KOPT-K1 (cell line): Measurements from ENCODE around the gene SLC25A21.

Experiments
- H3K27ac ChIP-seq: fragments of 200-600 bp; sonication (generic); 2 replicates; pipeline ENCODE4 v1.5.1; 2016; ENCODE audit warnings: antibody characterized with exemption, mild to moderate bottlenecking, low read depth, low read length; ENCODE audit not compliant: poor library complexity, severe bottlenecking
- H3K36me3 ChIP-seq: fragments of 200-600 bp; sonication (generic); 2 replicates; pipeline ENCODE4 v1.5.1; 2017; ENCODE audit warnings: antibody characterized with exemption, mild to moderate bottlenecking, low read length, moderate library complexity; ENCODE audit not compliant: insufficient read depth
- H3K9me3 ChIP-seq: fragments of 200-600 bp; sonication (generic); 2 replicates; pipeline ENCODE4 v1.5.1; 2017; ENCODE audit warnings: antibody characterized with exemption, low read length, mild to moderate bottlenecking; ENCODE audit not compliant: insufficient read depth, poor library complexity, severe bottlenecking

Gene SLC25A21

GRCh38 chr14:36843410-36843809 is 329.0 kb downstream of the SLC25A21 start:
- Histone ChIP-seq H3K36me3 (no peaks in the 10 kb centered on the region), H3K9me3 (no peaks in the 10 kb centered on the region), H3K27ac (no peak overlapping the region)

GRCh38 chr14:36835128-36835527 is 337.3 kb downstream of the SLC25A21 start:
- no peaks in the 10 kb centered on the region for H3K9me3 ChIP-seq
- no peak overlapping the region for H3K27ac ChIP-seq
- no peaks in the 10 kb centered on the region for H3K36me3 ChIP-seq

- Histone ChIP-seq H3K36me3 (no peaks in the 10 kb centered on the region), H3K27ac (no peak overlapping the region), H3K9me3 (no peaks in the 10 kb centered on the region)
Measured at GRCh38 chr14:36834293-36834692, 338.1 kb downstream of the SLC25A21 start.

GRCh38 chr14:36829547-36829946 is 342.9 kb downstream of the SLC25A21 start:
- H3K36me3 ChIP-seq, result no peaks in the 10 kb centered on the region
- H3K9me3 ChIP-seq, result no peaks in the 10 kb centered on the region
- H3K27ac ChIP-seq, result no peak overlapping the region

GRCh38 chr14:36827861-36828260 is 344.5 kb downstream of the SLC25A21 start:
- no peaks in the 10 kb centered on the region for H3K36me3 ChIP-seq
- no peaks in the 10 kb centered on the region for H3K9me3 ChIP-seq
- no peak overlapping the region for H3K27ac ChIP-seq

GRCh38 chr14:36826614-36827013 is 345.8 kb downstream of the SLC25A21 start:
- Histone ChIP-seq H3K36me3 (no peaks in the 10 kb centered on the region), H3K9me3 (no peaks in the 10 kb centered on the region)

GRCh38 chr14:36824854-36825253 is 347.6 kb downstream of the SLC25A21 start:
- no peaks in the 10 kb centered on the region for H3K36me3 ChIP-seq
- H3K9me3 ChIP-seq, result no peaks in the 10 kb centered on the region
- no peak overlapping the region for H3K27ac ChIP-seq

More at GRCh38 chr14:36826614-36827013, 345.8 kb downstream of the SLC25A21 start:
- H3K27ac ChIP-seq, result no peak overlapping the region

- no peaks in the 10 kb centered on the region for H3K36me3 ChIP-seq
- no peaks in the 10 kb centered on the region for H3K9me3 ChIP-seq
Measured at GRCh38 chr14:36823651-36824050, 348.8 kb downstream of the SLC25A21 start.

GRCh38 chr14:36822685-36823084 is 349.7 kb downstream of the SLC25A21 start:
- no peaks in the 10 kb centered on the region for H3K36me3 ChIP-seq
- no peaks in the 10 kb centered on the region for H3K9me3 ChIP-seq
- H3K27ac ChIP-seq, result no peak overlapping the region

More at GRCh38 chr14:36823651-36824050, 348.8 kb downstream of the SLC25A21 start:
- H3K27ac ChIP-seq, result no peak overlapping the region

- Histone ChIP-seq H3K36me3 (no peaks in the 10 kb centered on the region), H3K27ac (no peak overlapping the region), H3K9me3 (no peaks in the 10 kb centered on the region)
Measured at GRCh38 chr14:36820901-36821300, 351.5 kb downstream of the SLC25A21 start.

- Histone ChIP-seq H3K9me3 (no peaks in the 10 kb centered on the region), H3K27ac (no peak overlapping the region), H3K36me3 (no peaks in the 10 kb centered on the region)
Measured at GRCh38 chr14:36820111-36820709, 352.2 kb downstream of the SLC25A21 start.

GRCh38 chr14:36818794-36819384 is 353.5 kb downstream of the SLC25A21 start:
- H3K27ac ChIP-seq, result no peak overlapping the region
- H3K9me3 ChIP-seq, result no peaks in the 10 kb centered on the region

GRCh38 chr14:36818246-36818645 is 354.2 kb downstream of the SLC25A21 start:
- no peaks in the 10 kb centered on the region for H3K36me3 ChIP-seq
- no peak overlapping the region for H3K27ac ChIP-seq
- no peaks in the 10 kb centered on the region for H3K9me3 ChIP-seq

More at GRCh38 chr14:36818794-36819384, 353.5 kb downstream of the SLC25A21 start:
- no peaks in the 10 kb centered on the region for H3K36me3 ChIP-seq

- H3K36me3 ChIP-seq, result no peaks in the 10 kb centered on the region
- H3K9me3 ChIP-seq, result no peaks in the 10 kb centered on the region
- H3K27ac ChIP-seq, result no peak overlapping the region
Measured at GRCh38 chr14:36817071-36817930, 355.1 kb downstream of the SLC25A21 start.

- H3K36me3 ChIP-seq, result no peaks in the 10 kb centered on the region
- H3K9me3 ChIP-seq, result no peaks in the 10 kb centered on the region
- H3K27ac ChIP-seq, result no peak overlapping the region
Measured at GRCh38 chr14:36816481-36816880, 355.9 kb downstream of the SLC25A21 start.
